Muscle of back (tissue), 11 donors: Measurements from ENCODE around the gene USP35. TPM values are rescaled to one million over a fixed set of nuclear protein-coding genes. Genes with fewer than 3 reads are reported as not detected.
"Not testable (repeated sequence)": the region's sequence is repeated elsewhere in the genome, so short reads cannot be mapped to it uniquely, and the experiment has no call there.

Experiments used
- DNase-seq, 3 donors: peaks; one replicate each; pipeline versions ENCODE4 v3.0.0 to v3.0.0-alpha.2; 2013
- polyA plus RNA-seq, 10 donors: library from polyadenylated mRNA; unstranded; fragments of 120-200 nt; gene quantifications; one replicate each; pipeline ENCODE4 v1.2.1, GENCODE V29; 2013; ENCODE audit not compliant: insufficient read length in 10 of 10

USP35 gene
- polyA plus RNA-seq, 10 donors, result 2.9 to 5.6 (median 4.1) TPM

GRCh38 chr11:78170413-78170812 is 18.3 kb upstream of the USP35 start:
- no peak for DNase-seq

GRCh38 chr11:78170874-78171549 is 17.7 kb upstream of the USP35 start:
- no peak for DNase-seq

- no peak for DNase-seq
These were observed 16.8 kb upstream of the USP35 start for GRCh38 chr11:78171951-78172350.

DNA sequence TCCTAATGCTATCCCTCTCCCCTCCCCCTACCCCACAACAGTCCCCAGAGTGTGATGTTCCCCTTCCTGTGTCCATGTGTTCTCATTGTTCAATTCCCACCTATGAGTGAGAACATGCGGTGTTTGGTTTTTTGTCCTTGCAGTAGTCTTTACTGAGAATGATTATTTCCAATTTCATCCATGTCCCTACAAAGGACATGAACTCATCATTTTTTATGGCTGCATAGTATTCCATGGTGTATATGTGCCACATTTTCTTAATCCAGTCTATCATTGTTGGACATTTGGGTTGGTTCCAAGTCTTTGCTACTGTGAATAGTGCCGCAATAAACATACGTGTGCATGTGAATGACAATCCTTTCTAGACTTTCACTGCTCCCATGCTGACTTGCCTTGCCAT is 12.9 kb upstream of the USP35 start:
- not testable (repeated sequence) for DNase-seq

DNA sequence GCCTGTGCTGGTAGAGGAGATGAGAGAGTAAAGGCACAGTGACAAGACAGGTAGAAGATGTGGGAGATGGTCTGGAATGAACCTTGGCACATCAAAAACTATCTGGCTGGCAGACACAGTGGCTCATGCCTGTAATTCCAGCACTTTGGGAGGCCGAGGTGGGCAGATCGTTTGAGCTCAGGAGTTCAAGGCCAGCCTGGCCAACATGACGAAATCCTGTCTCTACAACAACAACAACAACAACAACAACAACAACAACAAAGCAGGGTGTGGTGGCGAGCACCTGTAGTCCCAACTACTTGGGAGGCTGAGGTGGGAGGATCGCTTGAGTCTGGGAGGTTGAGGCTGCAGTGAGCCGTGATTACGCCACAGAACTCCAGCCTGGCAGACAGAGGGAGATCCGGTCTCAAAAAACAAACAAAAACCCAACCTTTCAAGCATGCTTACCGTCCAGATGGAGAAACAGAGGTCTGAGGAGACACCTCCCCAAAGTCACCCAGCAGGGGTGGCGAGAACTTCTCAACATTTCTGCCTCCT is 12.0 kb upstream of the USP35 start:
- no peak for DNase-seq

DNA sequence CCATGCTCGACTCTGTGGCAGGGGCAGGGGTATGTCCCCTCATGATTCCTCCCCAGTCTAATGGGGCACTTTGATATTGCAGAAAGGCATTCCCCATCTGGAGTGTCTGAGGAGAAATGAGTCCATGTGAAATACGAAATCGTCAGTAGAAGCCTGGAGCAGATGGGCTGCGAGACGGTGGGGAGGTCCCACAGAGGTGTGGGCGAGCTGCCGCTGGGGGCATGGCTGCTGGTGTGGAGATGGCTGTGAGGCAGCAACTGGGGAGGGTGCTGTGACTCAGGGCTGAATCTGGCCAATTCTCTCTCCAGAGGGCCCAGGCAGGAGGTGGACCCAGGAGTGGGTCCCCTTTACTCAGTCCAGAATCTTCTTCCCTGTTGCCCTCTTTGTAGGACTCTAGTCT is 11.5 kb upstream of the USP35 start:
- no peak for DNase-seq

- no peak for DNase-seq
These were observed 9.2 kb upstream of the USP35 start for GRCh38 chr11:78179459-78180071.

DNA sequence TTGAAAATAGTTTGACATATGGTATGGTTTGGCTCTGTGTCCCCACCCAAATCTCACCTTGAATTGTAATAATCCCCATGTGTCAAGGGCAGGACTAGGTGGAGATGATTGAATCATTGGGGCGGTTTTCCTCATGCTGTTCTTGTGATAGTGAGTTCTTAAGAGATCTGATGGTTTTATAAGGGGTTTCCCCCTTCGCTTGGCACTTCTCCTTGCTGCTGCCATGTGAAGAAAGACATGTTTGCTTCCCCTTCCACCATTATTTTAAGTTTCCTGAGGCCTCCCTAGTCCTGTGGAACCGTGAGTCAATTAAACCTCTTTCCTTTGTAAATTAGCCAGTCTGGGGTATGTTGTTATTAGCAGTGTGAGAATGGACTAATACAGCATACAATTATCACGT is 8.0 kb upstream of the USP35 start:
- no peak for DNase-seq

- no peak for DNase-seq
These were observed 7.5 kb upstream of the USP35 start for GRCh38 chr11:78181185-78181584.

- DNase-seq, result no peak
These were observed 1.1 kb upstream of the USP35 start for GRCh38 chr11:78187366-78188285.

DNA sequence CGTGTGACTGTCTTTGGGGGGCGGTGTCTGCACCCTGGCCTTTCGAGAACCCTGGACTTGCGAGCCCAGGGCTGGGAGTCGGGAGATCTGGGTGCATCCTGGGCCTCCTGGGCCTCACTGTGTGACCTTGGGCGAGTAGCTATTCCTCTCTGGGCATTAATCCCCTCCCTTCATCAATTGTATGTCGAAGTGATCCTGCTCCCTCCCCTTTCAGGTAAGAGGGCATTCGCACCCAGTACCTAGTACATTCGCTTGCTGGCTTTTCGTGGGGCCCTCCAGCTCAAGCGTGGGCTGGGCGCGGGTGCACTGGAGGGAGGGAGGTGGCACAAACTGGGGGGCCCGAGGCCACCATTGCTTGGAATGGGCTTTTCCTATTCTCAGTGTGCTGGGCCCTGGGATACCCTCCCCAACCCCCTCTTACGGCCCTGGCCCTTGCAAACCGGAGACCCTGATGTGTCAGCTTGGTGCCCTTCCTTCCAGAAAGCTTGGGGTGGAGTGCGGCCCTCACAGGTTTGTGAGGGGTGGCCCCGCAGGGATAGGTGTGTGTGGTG is 530 bp downstream of the USP35 start:
- DNase-seq, result no peak

- no peak for DNase-seq
These were observed 1.1 kb downstream of the USP35 start for GRCh38 chr11:78189851-78190250.

DNA sequence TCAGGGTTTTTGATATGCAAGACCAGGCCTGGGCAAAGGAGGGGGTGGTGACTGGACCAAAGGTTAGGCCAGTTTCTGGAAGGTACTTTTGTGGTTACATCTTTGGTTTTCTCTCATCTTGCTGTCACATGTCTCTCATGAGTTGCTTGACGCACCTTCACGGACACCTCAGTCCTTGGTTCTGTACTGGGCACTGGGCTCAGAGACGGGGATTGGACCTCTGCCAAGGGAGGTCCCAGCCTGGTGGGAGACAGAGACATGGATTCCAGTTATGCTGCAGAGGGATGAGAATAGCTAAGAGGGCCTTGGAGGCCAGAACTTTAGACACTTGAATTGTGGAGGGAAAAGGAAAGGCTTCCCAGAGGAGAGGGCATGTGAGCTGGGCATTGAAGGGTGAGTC is 1.7 kb downstream of the USP35 start:
- no peak for DNase-seq

DNA sequence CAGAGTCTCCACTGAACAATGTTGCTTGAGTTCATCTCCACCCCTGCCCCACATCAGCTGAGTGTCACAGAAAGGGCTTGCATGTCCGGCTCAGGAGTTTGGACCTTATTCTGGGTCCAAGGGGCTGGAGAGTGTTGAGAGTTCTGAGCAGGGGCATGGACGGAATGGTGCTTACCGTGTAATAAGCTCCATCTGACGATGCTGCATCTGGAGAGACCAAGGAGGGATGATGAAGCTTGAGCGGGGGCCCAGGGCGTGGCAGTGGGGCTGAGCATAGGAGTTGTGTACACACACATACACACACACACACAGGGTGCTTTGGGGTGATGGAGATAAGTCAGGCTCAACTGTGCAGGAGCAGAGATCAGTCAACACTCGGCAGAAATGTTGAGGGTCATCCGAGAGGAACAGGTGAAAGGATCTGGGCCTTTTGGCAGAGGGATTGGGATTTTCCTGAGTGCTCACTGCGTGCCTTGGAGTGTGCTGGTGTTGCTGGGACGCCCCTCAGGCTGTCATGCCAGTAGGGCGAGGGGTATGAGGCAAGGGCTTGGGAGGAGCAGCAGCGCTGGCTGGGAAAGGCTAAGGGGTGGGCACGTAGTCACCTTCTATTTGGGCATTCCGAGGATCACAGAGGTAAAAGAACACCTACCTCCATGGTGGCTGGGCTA is 2.3 kb downstream of the USP35 start:
- no peak for DNase-seq

- DNase-seq, result no peak
These were observed 3.6 kb downstream of the USP35 start for GRCh38 chr11:78192223-78192719.

GRCh38 chr11:78192911-78193351 is 4.2 kb downstream of the USP35 start:
- no peak for DNase-seq

- no peak for DNase-seq
These were observed 5.1 kb downstream of the USP35 start for GRCh38 chr11:78193806-78194205.

GRCh38 chr11:78194490-78194889 is 5.8 kb downstream of the USP35 start:
- DNase-seq, result no peak

GRCh38 chr11:78195917-78196560 is 7.3 kb downstream of the USP35 start:
- DNase-seq, result peak in 1 of 3 donors; percentile 57

GRCh38 chr11:78196661-78197091 is 8.0 kb downstream of the USP35 start:
- no peak for DNase-seq

DNA sequence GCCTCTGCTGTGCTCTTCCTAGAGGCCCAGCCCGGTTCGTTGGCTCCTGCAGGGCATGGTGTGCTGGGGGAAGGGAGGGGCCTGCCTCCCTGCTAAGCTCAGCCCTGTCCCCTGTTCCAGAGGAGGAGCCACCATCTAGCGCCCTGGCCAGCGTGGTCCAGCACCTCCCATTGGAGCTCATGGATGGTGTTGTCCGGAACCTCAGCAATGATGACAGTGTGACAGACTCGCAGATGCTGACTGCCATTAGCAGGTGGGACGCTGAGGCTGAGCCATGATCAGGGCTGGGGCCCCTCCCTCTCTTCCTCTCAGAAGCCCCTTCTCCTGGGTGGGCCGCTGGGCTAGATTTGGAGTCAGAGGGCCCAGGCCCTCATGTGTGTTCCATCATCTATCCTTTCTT is 9.1 kb downstream of the USP35 start:
- DNase-seq, result no peak
